Measurements from ENCODE around the gene PRPF39. TPM values are rescaled to one million over a fixed set of nuclear protein-coding genes. Genes with fewer than 3 reads are reported as not detected.
A peak's percentile ranks its signal among the peaks of the same experiment; 100 is the strongest.

The PRPF39 gene
- total RNA-seq, result 10 to 100 TPM; 32.0 to 42.6 (median 34.0) TPM

- WGBS, 2 donors, result 0% methylated on average over 31 to 33 of the region's 49 CpGs
- TF ChIP-seq CTCF (IDR thresholded peaks at IDR 0.05) (no peak), POLR2A (IDR thresholded peaks at IDR 0.05) (peak in 1 of 2 donors; percentile 77)
- intact Hi-C loops (cut with DNase I; ENCODE audit: low total_unique reads), result no loop called here
- peak; percentile 93 to 99 for DNase-seq (ENCODE audit: low spot score in 2 of 2)
- H3K4me3 ChIP-seq (ENCODE audit: low read depth, poor library complexity, severe bottlenecking), result peak within 1 kb of the TSS; percentile 62
Measured at GRCh38 chr14:45083976-45084722, at the start of gene PRPF39. Gene PRPF39, plus strand, starts transcription at chr14:45084116. Its CDS starts 11,124 bp downstream, at chr14:45095240.

GRCh38 chr14:45034730-45035129, 49.2 kb upstream of the PRPF39 start:
- DNase-seq (ENCODE audit: low spot score in 2 of 2), result no peak
- intact Hi-C loops (cut with DNase I; ENCODE audit: low total_unique reads), result no loop called here
- TF ChIP-seq POLR2A (IDR thresholded peaks at IDR 0.05) (no peak), CTCF (IDR thresholded peaks at IDR 0.05) (no peak)
- no peak overlapping the region for H3K4me3 ChIP-seq (ENCODE audit: low read depth, poor library complexity, severe bottlenecking)

GRCh38 chr14:45038256-45038655, 45.7 kb upstream of the PRPF39 start:
- intact Hi-C loops (cut with DNase I; ENCODE audit: low total_unique reads), result no loop called here
- WGBS, 2 donors, result 88 to 94% methylated on average over 4 to 5 of the region's 5 CpGs
- DNase-seq (ENCODE audit: low spot score in 2 of 2), result no peak

GRCh38 chr14:45038865-45039264, 45.1 kb upstream of the PRPF39 start:
- intact Hi-C loops (cut with DNase I; ENCODE audit: low total_unique reads), result no loop called here
- WGBS, 2 donors, result 94 to 97% methylated on average over 4 to 5 of the region's 5 CpGs
- TF ChIP-seq POLR2A (IDR thresholded peaks at IDR 0.05) (no peak), CTCF (IDR thresholded peaks at IDR 0.05) (no peak)
- H3K4me3 ChIP-seq (ENCODE audit: low read depth, poor library complexity, severe bottlenecking), result no peak overlapping the region
- DNase-seq (ENCODE audit: low spot score in 2 of 2), result no peak

More at GRCh38 chr14:45038256-45038655, 45.7 kb upstream of the PRPF39 start:
- no peak overlapping the region for H3K4me3 ChIP-seq (ENCODE audit: low read depth, poor library complexity, severe bottlenecking)
- TF ChIP-seq CTCF (IDR thresholded peaks at IDR 0.05), result no peak

- WGBS, 2 donors, result 92 to 97% methylated on average over 2 of the region's 2 CpGs
- H3K4me3 ChIP-seq (ENCODE audit: low read depth, poor library complexity, severe bottlenecking), result no peak overlapping the region
- intact Hi-C loops (cut with DNase I; ENCODE audit: low total_unique reads), result no loop called here
- TF ChIP-seq POLR2A (IDR thresholded peaks at IDR 0.05) (no peak), CTCF (IDR thresholded peaks at IDR 0.05) (no peak)
- DNase-seq (ENCODE audit: low spot score in 2 of 2), result no peak
Measured at GRCh38 chr14:45039390-45039789, 44.5 kb upstream of the PRPF39 start.

GRCh38 chr14:45041641-45042040, 42.3 kb upstream of the PRPF39 start:
- intact Hi-C loops (cut with DNase I; ENCODE audit: low total_unique reads), result no loop called here
- TF ChIP-seq CTCF (IDR thresholded peaks at IDR 0.05), result no peak
- TF ChIP-seq POLR2A (IDR thresholded peaks at IDR 0.05), result no peak
- no peak for DNase-seq (ENCODE audit: low spot score in 2 of 2)
- no peak overlapping the region for H3K4me3 ChIP-seq (ENCODE audit: low read depth, poor library complexity, severe bottlenecking)
- 94 to 97% methylated on average over 5 of the region's 5 CpGs for WGBS, 2 donors
